ENCODE data around the gene MRTFA. TPM values are rescaled to one million over a fixed set of nuclear protein-coding genes. Genes with fewer than 3 reads are reported as not detected.

The MRTFA gene
- total RNA-seq, 4 donors from 2014 or later = 24.5 to 56.3 (median 40.9) TPM

- TF ChIP-seq CTCF (IDR thresholded peaks at IDR 0.05) = no peak
- no peak for TF ChIP-seq POLR2A (IDR thresholded peaks at IDR 0.05)
- Histone ChIP-seq H3K4me1 (peaks cover 0 to 18% (median 0%) of the 10 kb centered on the region in 3 donors), H3K27ac (no peak overlapping the region), H3K9me3 (no peaks in the 10 kb centered on the region), H3K36me3 (peaks cover 42 to 100% (median 45%) of the 10 kb centered on the region in 3 donors), H3K27me3 (no peaks in the 10 kb centered on the region), H3K4me3 (no peak overlapping the region)
- WGBS, 2 donors = 79 to 91% methylated on average over 4 of the region's 5 CpGs
- intact Hi-C loops (cut with DNase I) = no loop called here
- no peak for DNase-seq
Measured at GRCh38 chr22:40425082-40425481, 211.4 kb downstream of the MRTFA start.

DNA sequence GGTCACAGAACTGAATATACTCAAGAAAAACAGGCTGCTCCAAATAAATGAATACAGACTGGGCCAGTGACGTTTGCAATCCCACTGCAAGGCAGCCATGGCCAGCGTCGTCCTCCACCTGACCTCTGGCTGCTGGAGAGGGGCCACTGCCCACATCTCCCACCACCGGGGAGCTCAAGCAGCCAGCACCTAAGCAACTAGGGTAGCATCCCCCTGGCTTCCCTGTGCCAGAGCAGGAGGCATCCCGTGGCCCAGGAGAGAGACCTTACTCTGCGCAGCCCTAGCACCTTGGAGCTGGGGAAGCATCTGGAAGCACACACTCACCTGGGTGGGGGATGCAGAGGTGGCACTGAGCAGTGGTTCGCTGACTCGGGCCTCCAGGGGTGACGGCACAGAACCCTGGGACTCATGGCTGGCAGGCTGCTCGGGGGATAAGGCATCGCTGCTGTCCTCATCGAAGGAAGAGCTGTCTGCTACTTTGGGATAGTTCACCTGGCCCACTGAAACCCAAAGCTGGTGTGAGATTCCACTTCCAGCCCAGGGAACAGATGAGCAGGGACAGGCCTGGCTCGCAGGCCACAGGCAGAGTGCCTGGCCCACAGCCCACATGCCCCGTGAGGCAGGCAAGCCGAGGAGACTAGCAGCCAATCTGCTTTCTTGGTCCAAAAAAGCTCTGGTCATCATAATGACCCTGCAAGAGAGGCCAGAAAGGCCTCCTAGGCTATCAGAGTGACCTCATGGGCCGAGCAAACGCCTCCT lies 212.5 kb downstream of the MRTFA start:
- Histone ChIP-seq H3K27ac (no peak overlapping the region), H3K36me3 (peaks cover 46 to 100% (median 47%) of the 10 kb centered on the region in 3 donors), H3K27me3 (no peaks in the 10 kb centered on the region), H3K4me3 (no peak overlapping the region), H3K4me1 (peaks cover 0 to 20% (median 0%) of the 10 kb centered on the region in 3 donors), H3K9me3 (no peaks in the 10 kb centered on the region)
- DNase-seq = no peak
- WGBS, 2 donors = 91 to 97% methylated on average over 4 to 8 of the region's 17 CpGs
- intact Hi-C loops (cut with DNase I) = no loop called here
- TF ChIP-seq CTCF (IDR thresholded peaks at IDR 0.05) = no peak
- no peak for TF ChIP-seq POLR2A (IDR thresholded peaks at IDR 0.05)

DNA sequence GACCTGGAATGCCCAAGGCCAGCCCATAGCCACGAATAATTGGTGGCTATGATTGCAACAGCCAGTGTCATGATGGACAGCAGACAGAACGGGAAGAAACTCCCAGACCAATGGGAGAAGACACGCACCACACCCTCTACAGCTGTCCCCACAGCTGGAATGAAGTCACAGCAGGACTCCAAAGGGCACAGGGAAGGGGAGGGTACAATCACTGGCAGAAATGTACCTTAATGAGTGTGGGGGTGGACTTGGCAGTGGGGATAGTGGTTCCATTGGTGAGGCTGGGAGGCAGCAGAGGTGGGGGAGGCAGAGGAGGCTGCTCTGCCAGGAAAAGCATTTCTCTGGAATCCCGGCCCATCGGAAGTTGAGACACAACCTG lies 213.2 kb downstream of the MRTFA start:
- WGBS, 2 donors = 69 to 71% methylated on average over 5 of the region's 5 CpGs
- Histone ChIP-seq H3K4me1 (peaks cover 0 to 23% (median 0%) of the 10 kb centered on the region in 3 donors), H3K36me3 (peaks cover 52 to 100% (median 53%) of the 10 kb centered on the region in 3 donors), H3K9me3 (no peaks in the 10 kb centered on the region), H3K4me3 (no peak overlapping the region), H3K27me3 (no peaks in the 10 kb centered on the region), H3K27ac (no peak overlapping the region)
- TF ChIP-seq POLR2A (IDR thresholded peaks at IDR 0.05) (no peak), CTCF (IDR thresholded peaks at IDR 0.05) (no peak)
- intact Hi-C loops (cut with DNase I) = no loop called here
- DNase-seq = no peak

GRCh38 chr22:40422558-40423309 lies 213.8 kb downstream of the MRTFA start:
- no peak overlapping the region for H3K27ac ChIP-seq

More at GRCh38 chr22:40422558-40423309, 213.8 kb downstream of the MRTFA start:
- H3K4me3 ChIP-seq = no peak overlapping the region
- peaks cover 54 to 100% (median 56%) of the 10 kb centered on the region in 3 donors for H3K36me3 ChIP-seq
- no peak for DNase-seq
- no peaks in the 10 kb centered on the region for H3K27me3 ChIP-seq
- WGBS, 2 donors = 88 to 89% methylated on average over 7 to 8 of the region's 9 CpGs
- peaks cover 0 to 23% (median 0%) of the 10 kb centered on the region in 3 donors for H3K4me1 ChIP-seq
- intact Hi-C loops (cut with DNase I) = no loop called here
- H3K9me3 ChIP-seq = no peaks in the 10 kb centered on the region
- TF ChIP-seq CTCF (IDR thresholded peaks at IDR 0.05) (no peak), POLR2A (IDR thresholded peaks at IDR 0.05) (no peak)

All from esophagus squamous epithelium (tissue), 5 donors.